Erythroblast (primary cell): ENCODE results near the gene CDC20.

Source experiments
- DNase-seq, 2 experiments: peaks; one replicate each; lab custom pipeline; 2025; lab: John Stamatoyannopoulos, UW
- GATA1 ChIP-seq: IDR thresholded peaks from 2 replicates; pipeline ENCODE4 v1.6.1; 2011; ENCODE audit warnings: low read depth, mild to moderate bottlenecking, control low read depth, low read length, moderate library complexity
- POLR2A ChIP-seq: IDR thresholded peaks from 2 replicates; pipeline ENCODE4 v1.6.1; 2011; ENCODE audit warnings: mild to moderate bottlenecking, low read length

The CDC20 gene

DNA sequence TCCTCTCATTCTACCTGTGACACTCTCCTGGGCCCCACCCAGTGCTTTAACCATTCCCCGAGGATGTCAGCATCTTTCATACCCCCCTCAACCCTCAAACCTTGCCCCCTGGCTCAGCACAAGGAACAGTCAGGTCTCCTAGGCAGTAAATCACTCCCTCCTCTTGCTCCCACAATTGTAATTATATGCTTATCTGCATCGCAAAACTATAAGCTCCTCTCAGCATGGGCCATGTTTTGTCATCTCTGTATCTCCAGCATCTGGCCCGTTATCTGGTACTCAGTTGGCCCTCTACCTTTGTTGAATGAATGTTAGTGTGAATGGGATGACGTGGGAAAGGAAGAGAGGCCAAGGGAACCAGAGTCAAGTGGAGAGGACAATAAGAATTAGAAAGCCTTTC is 11.8 kb downstream of the CDC20 start:
- DNase-seq, result no peak
- TF ChIP-seq POLR2A (no peak), GATA1 (no peak)

DNA sequence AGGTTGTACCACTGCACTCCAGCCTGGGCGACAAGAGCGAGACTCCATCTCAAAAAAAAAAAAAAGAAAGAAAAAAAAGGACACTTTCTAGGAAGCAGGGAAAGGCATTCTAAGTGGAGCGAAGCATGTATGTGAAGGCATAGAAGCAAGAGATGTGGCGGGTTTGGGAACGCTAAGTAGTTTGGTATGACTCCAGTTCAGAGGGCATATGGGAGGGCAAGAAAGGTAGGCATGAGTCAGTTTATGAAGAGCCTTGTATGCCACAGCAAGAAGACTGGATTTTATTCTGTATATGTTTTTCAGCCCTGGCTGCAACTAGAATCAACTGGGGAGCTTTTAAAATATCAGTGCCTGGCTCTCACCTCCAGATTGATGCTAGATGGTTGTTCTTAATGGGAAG is 13.4 kb downstream of the CDC20 start:
- TF ChIP-seq GATA1 (no peak), POLR2A (no peak)
- no peak for DNase-seq

GRCh38 chr1:43373066-43373940 is 14.5 kb downstream of the CDC20 start:
- peak in 1 of 2 experiments; percentile 47 for DNase-seq

GRCh38 chr1:43376723-43377235 is 18.0 kb downstream of the CDC20 start:
- TF ChIP-seq GATA1 (no peak), POLR2A (no peak)
- no peak for DNase-seq

More at GRCh38 chr1:43373066-43373940, 14.5 kb downstream of the CDC20 start:
- TF ChIP-seq GATA1 (no peak), POLR2A (no peak)

DNA sequence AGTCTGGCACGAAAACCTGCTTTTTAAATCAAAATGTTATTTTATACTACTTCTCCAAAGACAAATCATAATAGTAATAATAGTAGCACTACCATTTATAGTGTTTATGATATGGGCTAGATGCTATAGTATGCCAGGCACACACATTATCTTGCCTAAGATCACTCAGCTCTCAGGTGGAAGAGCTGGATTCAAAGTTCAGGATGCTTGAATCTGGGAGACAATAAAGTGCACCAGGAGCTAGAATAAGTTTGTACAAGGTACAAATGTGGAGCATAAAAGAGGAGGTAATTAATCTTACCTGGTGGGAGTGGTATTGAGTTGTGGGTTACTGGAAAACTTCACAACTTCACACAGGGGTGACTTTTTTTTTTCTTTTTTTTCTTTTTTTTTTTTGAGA is 19.1 kb downstream of the CDC20 start:
- DNase-seq, result no peak
- no peak for TF ChIP-seq POLR2A
- no peak for TF ChIP-seq GATA1

DNA sequence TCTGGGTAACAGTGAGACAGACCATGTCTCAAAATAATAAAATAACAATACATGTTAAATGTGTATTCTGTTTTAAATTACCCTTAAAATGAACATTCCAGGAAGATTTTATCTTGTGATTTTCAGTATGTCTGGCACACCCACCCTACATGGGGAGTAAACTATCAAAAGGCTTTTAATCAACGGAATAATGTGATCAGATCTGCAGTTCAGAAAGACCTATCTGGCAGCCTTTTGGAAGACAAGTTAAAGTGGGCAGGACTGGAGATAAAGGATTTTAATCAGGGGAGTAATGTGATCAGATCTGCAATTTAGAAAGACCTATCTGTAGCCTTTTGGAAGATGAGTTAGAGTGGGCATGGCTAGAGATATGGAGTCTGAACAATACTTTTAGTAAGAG is 20.7 kb downstream of the CDC20 start:
- TF ChIP-seq GATA1, result no peak
- TF ChIP-seq POLR2A, result no peak
- no peak for DNase-seq

DNA sequence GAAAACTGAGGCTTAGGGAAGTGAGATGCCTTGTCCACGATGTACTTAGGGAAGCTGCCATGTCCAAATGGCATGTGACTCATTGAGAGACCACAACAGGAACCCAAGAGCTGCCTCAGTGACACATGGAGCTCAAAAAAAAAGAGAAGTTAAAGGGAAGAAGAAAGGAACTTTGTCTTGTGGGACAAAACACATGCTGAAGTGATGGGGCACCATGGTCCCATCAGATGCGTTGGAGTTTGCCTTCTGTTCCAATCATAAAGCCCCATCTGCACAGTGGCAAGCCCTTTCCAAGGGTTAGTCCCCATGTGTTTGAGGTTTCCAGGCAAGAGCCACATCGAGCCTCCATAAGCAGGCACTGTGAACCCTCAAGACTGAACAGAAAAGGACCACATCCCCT is 22.8 kb downstream of the CDC20 start:
- no peak for DNase-seq
- TF ChIP-seq POLR2A (no peak), GATA1 (no peak)

DNA sequence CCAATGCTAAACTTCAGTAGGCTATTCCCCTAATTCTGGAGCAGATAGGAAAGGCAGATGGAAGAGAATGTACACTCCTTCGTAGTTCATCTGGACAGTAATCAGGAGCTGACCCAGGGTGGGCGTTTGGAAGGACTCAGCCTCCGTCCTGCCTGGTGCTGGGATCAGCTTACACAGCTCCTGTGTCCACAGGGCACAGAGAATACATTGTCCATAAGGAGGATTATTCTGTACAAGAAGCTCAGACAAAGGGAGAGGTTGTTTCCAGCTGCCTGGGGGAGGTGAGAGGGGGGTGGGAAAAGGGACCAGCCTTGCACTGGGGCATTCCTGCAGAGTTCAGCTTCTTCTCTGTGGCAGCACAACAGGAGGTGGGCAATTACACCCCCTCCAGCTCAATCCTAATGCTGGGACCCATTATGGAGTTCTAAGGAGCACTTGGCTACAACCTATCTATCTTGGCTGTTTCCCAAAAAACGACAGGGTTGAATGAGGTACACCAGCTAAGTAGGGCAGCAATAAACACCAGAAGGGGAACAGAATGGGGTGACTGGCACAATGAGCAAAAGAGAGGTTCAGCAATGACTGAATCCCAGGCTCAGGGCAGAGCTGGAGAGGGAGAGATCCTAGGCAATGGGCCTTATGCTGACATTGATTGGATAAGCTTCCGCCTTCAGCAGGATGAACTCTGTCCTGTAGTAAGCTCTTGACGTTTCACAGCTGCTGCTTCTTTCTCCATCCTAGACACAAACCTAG is 23.4 kb downstream of the CDC20 start:
- DNase-seq, result peak in 1 of 2 experiments; percentile 21
- no peak for TF ChIP-seq POLR2A
- TF ChIP-seq GATA1, result no peak

GRCh38 chr1:43383449-43383848 is 24.7 kb downstream of the CDC20 start:
- no peak for TF ChIP-seq GATA1
- TF ChIP-seq POLR2A, result no peak

DNA sequence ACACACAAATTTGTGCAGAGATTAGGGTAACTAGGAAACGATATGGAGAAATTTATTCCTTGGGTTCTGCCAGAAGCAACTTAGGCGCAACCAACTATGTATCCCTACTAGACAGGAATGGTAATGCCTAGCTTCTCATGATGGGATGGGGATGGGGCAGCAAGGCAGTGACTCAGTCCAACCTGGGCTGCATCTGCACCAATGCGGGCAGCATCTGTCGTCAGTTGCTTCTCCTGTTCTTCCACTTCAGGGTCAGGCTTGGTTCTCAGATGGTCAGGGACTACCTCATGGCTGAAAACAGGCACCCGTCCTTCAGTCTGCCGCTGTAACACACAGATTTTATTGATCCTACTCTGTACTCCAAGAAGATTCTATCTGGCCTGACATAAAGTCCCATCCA is 27.9 kb downstream of the CDC20 start:
- no peak for DNase-seq
- TF ChIP-seq GATA1 (no peak), POLR2A (no peak)

More at GRCh38 chr1:43383449-43383848, 24.7 kb downstream of the CDC20 start:
- peak in 1 of 2 experiments; percentile 23 for DNase-seq

DNA sequence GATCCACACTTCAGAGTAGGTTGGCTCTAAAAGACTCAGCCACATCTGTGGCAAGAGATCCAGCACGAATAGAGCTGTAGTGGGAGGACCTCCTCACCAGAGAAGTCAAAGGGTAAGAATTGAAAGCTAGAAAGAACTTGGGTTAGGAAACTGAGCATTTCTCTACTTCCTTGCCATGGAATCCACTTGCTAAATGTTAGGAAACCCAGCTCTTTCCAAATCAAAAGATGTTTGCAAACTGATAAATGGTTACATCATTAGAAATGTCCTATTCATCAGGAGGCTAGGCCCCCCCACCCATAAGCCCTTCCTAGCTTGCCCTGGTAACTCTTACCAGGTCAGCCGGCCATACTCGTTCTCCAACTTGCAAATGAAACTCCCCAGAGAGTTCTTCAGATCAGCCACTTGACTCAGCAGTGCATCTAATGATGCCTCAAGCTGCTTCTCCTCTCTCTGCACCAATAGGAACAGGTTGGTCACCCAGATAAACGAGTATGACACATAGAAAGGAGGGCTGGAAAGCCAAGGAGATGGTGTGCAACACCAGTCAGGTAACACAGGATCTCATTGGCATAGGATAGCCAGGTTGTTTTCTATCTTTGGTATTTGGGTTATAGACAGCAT is 29.3 kb downstream of the CDC20 start:
- DNase-seq, result peak; percentile 61 to 70
- no peak for TF ChIP-seq GATA1
- no peak for TF ChIP-seq POLR2A

DNA sequence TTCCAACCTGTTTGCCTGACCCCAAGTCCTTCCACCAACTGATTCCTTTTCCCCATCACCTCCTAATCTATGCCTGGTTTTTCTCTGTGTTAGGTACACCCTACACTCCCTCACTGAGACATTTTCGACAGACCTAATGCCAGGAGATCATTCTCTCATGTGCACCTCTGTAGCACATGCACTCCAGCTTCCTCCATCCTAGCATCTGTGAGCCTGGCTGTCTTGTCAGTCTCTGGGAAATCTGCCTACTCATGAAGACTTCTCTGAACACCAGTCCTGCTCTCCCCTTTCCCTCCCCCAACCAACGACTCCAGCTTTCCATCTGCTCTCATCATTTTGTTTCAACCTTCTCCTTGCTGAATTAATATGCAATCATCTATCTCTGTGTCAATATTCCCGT is 29.8 kb downstream of the CDC20 start:
- TF ChIP-seq POLR2A (no peak), GATA1 (no peak)

More for the DNA sequence above, 29.8 kb downstream of the CDC20 start:
- peak; percentile 43 to 63 for DNase-seq
